Naive thymus-derived CD8-positive, alpha-beta T cell (primary cell): ENCODE measurements around the gene CYB5D1. TPM values are rescaled to one million over a fixed set of nuclear protein-coding genes. Genes with fewer than 3 reads are reported as not detected.

Experiments
- ATAC-seq, 2 donors: fragments of 150-1000 bp; cut with Tn5 transposase in 1 of 2; sonication (Bioruptor Pico), chemical (Tn5 transposase) in 1 of 2; 1 replicate in 1 of 2; 2 replicates in 1 of 2; pipeline ENCODE4 v1.10.0; 2021; ENCODE audit warnings: mild to moderate bottlenecking in 2 of 2, moderate library complexity in 2 of 2
- POLR2A ChIA-PET: fragments of 350-600 bp; sonication (Branson Sonifier 250); formaldehyde crosslinking; loops from one replicate; lab custom pipeline; 2021; ENCODE audit warnings: antibody characterized with exemption; lab: Charles Lee
- DNase-seq, 10 donors: peaks; one replicate each; pipeline versions ENCODE4 v3.0.0 to v3.0.0-alpha.2; 2020 to 2022
- H3K27ac Mint-ChIP-seq, 10 donors: one replicate each; pipeline ENCODE4 v1.8.0; 2020 to 2022; ENCODE audit warnings: mild to moderate bottlenecking in 10 of 10, mixed read lengths in 10 of 10, moderate library complexity in 4 of 10, inconsistent platforms in 1 of 10
- H3K27me3 Mint-ChIP-seq, 5 donors: one replicate each; pipeline ENCODE4 v1.8.0; 2021 to 2022; ENCODE audit warnings: mixed read lengths in 5 of 5
- H3K36me3 Mint-ChIP-seq, 3 donors: one replicate each; pipeline ENCODE4 v1.8.0; 2020 to 2022; ENCODE audit warnings: mixed read lengths in 3 of 3, mild to moderate bottlenecking in 2 of 3, inconsistent platforms in 1 of 3
- H3K4me1 Mint-ChIP-seq, 4 donors: one replicate each; pipeline ENCODE4 v1.8.0; 2021 to 2022; ENCODE audit warnings: mixed read lengths in 4 of 4
- H3K4me3 Mint-ChIP-seq, 10 donors: one replicate each; pipeline ENCODE4 v1.8.0; 2020 to 2022; ENCODE audit warnings: mild to moderate bottlenecking in 10 of 10, mixed read lengths in 10 of 10, moderate library complexity in 6 of 10, inconsistent platforms in 1 of 10
- H3K9me3 Mint-ChIP-seq, 9 donors: one replicate each; pipeline ENCODE4 v1.8.0; 2020 to 2022; ENCODE audit warnings: mixed read lengths in 9 of 9, mild to moderate bottlenecking in 3 of 9, inconsistent platforms in 1 of 9, moderate library complexity in 1 of 9
- polyA plus RNA-seq, 3 donors: library from polyadenylated mRNA; unstranded; fragments of 300-500 nt; fragmentation: Illumina TruSeq; gene quantifications; one replicate each; pipeline ENCODE4 v1.2.3, GENCODE V29; 2021
- total RNA-seq, 8 experiments: library from RNA in 2 of 8; stranded (reverse) in 2 of 8; gene quantifications; one replicate each; pipeline ENCODE4 v1.2.3 and lab custom pipeline; 2021 to 2026

Gene CYB5D1
- total and polyA plus RNA-seq, 5 experiments from 2014 or later = 3.5 to 9.8 (median 6.0) TPM

GRCh38 chr17:7841396-7841914, 16.3 kb upstream of the CYB5D1 start:
- POLR2A ChIA-PET = interaction anchor here (0.8 to 7.2 kb wide), 7 partner anchors 7 to 542 kb away, joined by 3 to 116 read pairs (median 7); partner anchors contain the start of genes CYB5D1, KDM6B, NAA38 and TMEM88
- peaks cover 0 to 17% (median 0%) of the 10 kb centered on the region in 3 donors for H3K36me3 Mint-ChIP-seq

GRCh38 chr17:7841915-7842379, 15.9 kb upstream of the CYB5D1 start:
- peaks cover 0 to 6% (median 0%) of the 10 kb centered on the region in 5 donors for H3K27me3 Mint-ChIP-seq
- POLR2A ChIA-PET = interaction anchor here (0.6 to 7.2 kb wide), 8 partner anchors 7 to 541 kb away, joined by 3 to 116 read pairs (median 6); partner anchors contain the start of genes CYB5D1, KDM6B, NAA38 and TMEM88
- DNase-seq = peak; percentile 73 to 93 (median 84)
- H3K4me3 Mint-ChIP-seq = peak overlapping the region; percentile 88 to 100 (median 96)
- H3K4me1 Mint-ChIP-seq = peaks cover 54 to 76% (median 60%) of the 10 kb centered on the region in 4 donors
- H3K36me3 Mint-ChIP-seq = peaks cover 0 to 22% (median 0%) of the 10 kb centered on the region in 3 donors
- peak; percentile 26 to 34 for ATAC-seq
- peak overlapping the region; percentile 94 to 100 (median 98) for H3K27ac Mint-ChIP-seq
- no peaks in the 10 kb centered on the region for H3K9me3 Mint-ChIP-seq

More at GRCh38 chr17:7841396-7841914, 16.3 kb upstream of the CYB5D1 start:
- Mint-ChIP-seq H3K27me3 (peaks cover 0 to 6% (median 0%) of the 10 kb centered on the region in 5 donors), H3K4me3 (peak overlapping the region; percentile 88 to 100 (median 95)), H3K4me1 (peaks cover 59 to 81% (median 65%) of the 10 kb centered on the region in 4 donors), H3K27ac (peak overlapping the region; percentile 80 to 100 (median 98)), H3K9me3 (no peaks in the 10 kb centered on the region)
- DNase-seq (peak; percentile 80 to 95 (median 87)), ATAC-seq (peak; percentile 34 to 45)

- H3K4me1 Mint-ChIP-seq = peaks cover 49 to 69% (median 54%) of the 10 kb centered on the region in 4 donors
- POLR2A ChIA-PET = interaction anchor here (0.5 to 7.2 kb wide), 9 partner anchors 8 to 543 kb away, joined by 3 to 116 read pairs (median 4); partner anchors contain the start of genes CYB5D1, KDM6B, NAA38 and TMEM88
- H3K36me3 Mint-ChIP-seq = peaks cover 0 to 28% (median 0%) of the 10 kb centered on the region in 3 donors
Measured at GRCh38 chr17:7842380-7843256, 15.2 kb upstream of the CYB5D1 start.

GRCh38 chr17:7843257-7843535, 14.6 kb upstream of the CYB5D1 start:
- peak in 2 of 10 donors; percentile 45 to 56 for DNase-seq
- peak in 1 of 2 donors; percentile 0 for ATAC-seq
- Mint-ChIP-seq H3K27ac (peak overlapping the region; percentile 94 to 100 (median 98)), H3K4me1 (peaks cover 46 to 65% (median 52%) of the 10 kb centered on the region in 4 donors), H3K9me3 (no peaks in the 10 kb centered on the region), H3K27me3 (peaks cover 0 to 6% (median 0%) of the 10 kb centered on the region in 5 donors), H3K36me3 (peaks cover 0 to 29% (median 0%) of the 10 kb centered on the region in 3 donors), H3K4me3 (peak overlapping the region; percentile 88 to 100 (median 96))
- POLR2A ChIA-PET = interaction anchor here (1.0 to 7.2 kb wide), 5 partner anchors 8 to 330 kb away, joined by 3 to 116 read pairs (median 22); partner anchors contain the start of genes CYB5D1, KDM6B, NAA38 and TMEM88

More at GRCh38 chr17:7842380-7843256, 15.2 kb upstream of the CYB5D1 start:
- Mint-ChIP-seq H3K27me3 (peaks cover 0 to 6% (median 0%) of the 10 kb centered on the region in 5 donors), H3K27ac (peak overlapping the region; percentile 94 to 100 (median 98)), H3K9me3 (no peaks in the 10 kb centered on the region), H3K4me3 (peak overlapping the region; percentile 88 to 100 (median 96))
- ATAC-seq (peak; percentile 47 to 58), DNase-seq (peak in 9 of 10 donors; percentile 82 to 98 (median 93))

- POLR2A ChIA-PET = interaction anchor here (1.0 to 7.2 kb wide), 4 partner anchors 8 to 330 kb away, joined by 4 to 116 read pairs (median 38); partner anchors contain the start of genes CYB5D1, KDM6B, NAA38 and TMEM88
- Mint-ChIP-seq H3K4me3 (peak overlapping the region; percentile 88 to 100 (median 96)), H3K4me1 (peaks cover 42 to 60% (median 48%) of the 10 kb centered on the region in 4 donors), H3K36me3 (peaks cover 0 to 31% (median 0%) of the 10 kb centered on the region in 3 donors), H3K27me3 (peaks cover 0 to 6% (median 0%) of the 10 kb centered on the region in 5 donors), H3K27ac (peak overlapping the region; percentile 94 to 100 (median 98)), H3K9me3 (no peaks in the 10 kb centered on the region)
- ATAC-seq (peak; percentile 12 to 29), DNase-seq (peak; percentile 87 to 96 (median 92))
Measured at GRCh38 chr17:7843536-7844291, 14.1 kb upstream of the CYB5D1 start.

GRCh38 chr17:7844292-7845154, 13.3 kb upstream of the CYB5D1 start:
- POLR2A ChIA-PET = interaction anchor here (0.8 to 7.2 kb wide), 9 partner anchors 9 to 329 kb away, joined by 3 to 116 read pairs (median 4); partner anchors contain the start of genes CYB5D1, KDM6B, NAA38 and RNF227
- peak overlapping the region; percentile 88 to 100 (median 96) for H3K4me3 Mint-ChIP-seq
- H3K36me3 Mint-ChIP-seq = peaks cover 0 to 31% (median 0%) of the 10 kb centered on the region in 3 donors
- H3K4me1 Mint-ChIP-seq = peaks cover 34 to 52% (median 40%) of the 10 kb centered on the region in 4 donors
- H3K9me3 Mint-ChIP-seq = no peaks in the 10 kb centered on the region
- peak; percentile 20 to 32 for ATAC-seq
- DNase-seq = peak; percentile 62 to 89 (median 78)
- H3K27ac Mint-ChIP-seq = peak overlapping the region; percentile 94 to 100 (median 98)
- H3K27me3 Mint-ChIP-seq = peaks cover 0 to 6% (median 0%) of the 10 kb centered on the region in 5 donors

- no peak for ATAC-seq
- Mint-ChIP-seq H3K27ac (peak overlapping the region in 9 of 10 donors; percentile 95 to 100 (median 99)), H3K27me3 (peaks cover 0 to 6% (median 0%) of the 10 kb centered on the region in 5 donors), H3K36me3 (peaks cover 0 to 33% (median 1%) of the 10 kb centered on the region in 3 donors), H3K4me3 (peak overlapping the region; percentile 88 to 100 (median 96)), H3K4me1 (peaks cover 30 to 42% (median 36%) of the 10 kb centered on the region in 4 donors), H3K9me3 (no peaks in the 10 kb centered on the region)
- peak in 1 of 10 donors; percentile 60 for DNase-seq
- POLR2A ChIA-PET = interaction anchor here (0.6 to 7.2 kb wide), 11 partner anchors 8 to 376 kb away, joined by 3 to 116 read pairs (median 4); partner anchors contain the start of genes CYB5D1, KDM6B, NAA38 and RNF227
Measured at GRCh38 chr17:7845359-7846062, 12.3 kb upstream of the CYB5D1 start.

- ATAC-seq = no peak
- POLR2A ChIA-PET = interaction anchor here (0.6 to 7.2 kb wide), 7 partner anchors 8 to 375 kb away, joined by 3 to 116 read pairs (median 6); partner anchors contain the start of genes CYB5D1, KDM6B, NAA38 and RNF227
- peak overlapping the region in 8 of 10 donors; percentile 26 to 57 (median 44) for H3K4me3 Mint-ChIP-seq
- H3K9me3 Mint-ChIP-seq = no peaks in the 10 kb centered on the region
- peaks cover 29 to 42% (median 35%) of the 10 kb centered on the region in 4 donors for H3K4me1 Mint-ChIP-seq
- peaks cover 0 to 28% (median 1%) of the 10 kb centered on the region in 3 donors for H3K36me3 Mint-ChIP-seq
- peak overlapping the region in 7 of 10 donors; percentile 67 to 99 (median 85) for H3K27ac Mint-ChIP-seq
- DNase-seq = peak in 1 of 10 donors; percentile 53
- peaks cover 0 to 6% (median 0%) of the 10 kb centered on the region in 5 donors for H3K27me3 Mint-ChIP-seq
Measured at GRCh38 chr17:7846063-7846735, 11.6 kb upstream of the CYB5D1 start.
